HepG2 (cell line): ENCODE results near the gene TNFAIP2. TPM values are rescaled to one million over a fixed set of nuclear protein-coding genes. Genes with fewer than 3 reads are reported as not detected.

Experiments used
- ATF7-NPFF ChIP-seq: sonication (generic); formaldehyde crosslinking; IDR thresholded peaks from 2 replicates; pipeline ENCODE4 v1.8.1; 2023; ENCODE audit warnings: mild to moderate bottlenecking, low read depth, missing genetic modification reagents, moderate library complexity
- ATRX ChIP-seq: sonication (generic); formaldehyde crosslinking; IDR thresholded peaks from 2 replicates; pipeline ENCODE4 v1.4.0; 2020; ENCODE audit warnings: missing genetic modification reagents, borderline replicate concordance
- BCL6 ChIP-seq: IDR thresholded peaks from 2 replicates; pipeline ENCODE4 v1.6.1; 2016; ENCODE audit warnings: missing genetic modification reagents, missing compliant biosample characterization
- DR1 ChIP-seq: sonication (generic); formaldehyde crosslinking; IDR thresholded peaks from 2 replicates; pipeline ENCODE4 v1.8.0; 2021; ENCODE audit warnings: mild to moderate bottlenecking, missing genetic modification reagents, inconsistent platforms
- HMGA1 ChIP-seq: sonication (generic); formaldehyde crosslinking; conservative IDR thresholded peaks from 2 replicates; pipeline ENCODE4 v1.4.0; 2020; ENCODE audit warnings: missing genetic modification reagents
- IRX3 ChIP-seq: sonication (generic); formaldehyde crosslinking; IDR thresholded peaks from 2 replicates; pipeline ENCODE4 v1.8.1; 2023; ENCODE audit warnings: mild to moderate bottlenecking, low read depth, missing genetic modification reagents, borderline replicate concordance
- KLF16 ChIP-seq, 2 experiments: sonication (generic) in 1 of 2; formaldehyde crosslinking in 1 of 2; IDR thresholded peaks; 2 replicates each; pipeline versions ENCODE4 v1.6.1 to v1.8.0; 2016 to 2023; ENCODE audit warnings: missing genetic modification reagents in 2 of 2, missing compliant biosample characterization in 1 of 2
- MED8 ChIP-seq: sonication (generic); formaldehyde crosslinking; IDR thresholded peaks from 2 replicates; pipeline ENCODE4 v1.8.1; 2023; ENCODE audit warnings: mild to moderate bottlenecking, missing genetic modification reagents; ENCODE audit not compliant: insufficient replicate concordance
- MEIS2 ChIP-seq: sonication (generic); formaldehyde crosslinking; IDR thresholded peaks from 2 replicates; pipeline ENCODE4 v1.9.0; 2021; ENCODE audit warnings: mild to moderate bottlenecking, missing genetic modification reagents
- MYC ChIP-seq: sonication (generic); formaldehyde crosslinking; IDR thresholded peaks from 2 replicates; pipeline ENCODE4 v1.9.0; 2021; ENCODE audit warnings: missing genetic modification reagents, borderline replicate concordance
- NFE2L1 ChIP-seq: sonication (generic); formaldehyde crosslinking; IDR thresholded peaks from 2 replicates; pipeline ENCODE4 v1.4.0; 2020; ENCODE audit warnings: missing genetic modification reagents, mild to moderate bottlenecking, borderline replicate concordance
- NR1H2 ChIP-seq: sonication (generic); formaldehyde crosslinking; IDR thresholded peaks from 2 replicates; pipeline ENCODE4 v1.8.1; 2022; ENCODE audit warnings: low read depth, missing genetic modification reagents, borderline replicate concordance
- REST ChIP-seq, 2 experiments: IDR thresholded peaks; 2 replicates each; pipeline ENCODE4 v1.6.1; 2011 to 2012; ENCODE audit warnings: low read length in 2 of 2, borderline replicate concordance in 1 of 2, low read depth in 1 of 2, mild to moderate bottlenecking in 1 of 2, moderate library complexity in 1 of 2
- SMAD9 ChIP-seq: sonication (generic); formaldehyde crosslinking; IDR thresholded peaks from 2 replicates; pipeline ENCODE4 v1.5.1; 2020; ENCODE audit warnings: mild to moderate bottlenecking, missing genetic modification reagents
- SRF ChIP-seq: IDR thresholded peaks from 2 replicates; pipeline ENCODE4 v1.6.1; 2011; ENCODE audit warnings: mild to moderate bottlenecking, low read depth, low read length, moderate library complexity
- SYNCRIP ChIP-seq: fragments of 200-400 bp; formaldehyde crosslinking; IDR thresholded peaks from 2 replicates; pipeline ENCODE4 v1.6.1; 2018; ENCODE audit warnings: mild to moderate bottlenecking, low read depth, low read length; ENCODE audit not compliant: insufficient read depth
- THAP11 ChIP-seq: IDR thresholded peaks from 2 replicates; pipeline ENCODE4 v1.6.1; 2016; ENCODE audit warnings: missing biosample characterization, missing genetic modification reagents
- ZC3H13 ChIP-seq: sonication (generic); formaldehyde crosslinking; IDR thresholded peaks from 2 replicates; pipeline ENCODE4 v1.8.1; 2023; ENCODE audit warnings: mild to moderate bottlenecking, missing genetic modification reagents, moderate library complexity
- ZFP36 ChIP-seq: fragments of 150-350 bp; IDR thresholded peaks from 2 replicates; pipeline ENCODE4 v1.6.1; 2018; ENCODE audit warnings: borderline replicate concordance, low read length, low read depth; ENCODE audit not compliant: partially characterized antibody
- ZGPAT ChIP-seq: IDR thresholded peaks from 2 replicates; pipeline ENCODE4 v1.6.1; 2016; ENCODE audit warnings: mild to moderate bottlenecking
- ZKSCAN5 ChIP-seq: sonication (generic); formaldehyde crosslinking; IDR thresholded peaks from 2 replicates; pipeline ENCODE4 v1.5.1; 2020; ENCODE audit warnings: mild to moderate bottlenecking, missing genetic modification reagents
- ZNF17 ChIP-seq: sonication (generic); formaldehyde crosslinking; IDR thresholded peaks from 2 replicates; pipeline ENCODE4 v1.5.0; 2020; ENCODE audit warnings: mild to moderate bottlenecking, missing genetic modification reagents
- ZNF180 ChIP-seq: sonication (generic); formaldehyde crosslinking; IDR thresholded peaks from 2 replicates; pipeline ENCODE4 v1.4.0; 2020; ENCODE audit warnings: low read depth, missing genetic modification reagents, borderline replicate concordance
- ZNF3 ChIP-seq: IDR thresholded peaks from 2 replicates; pipeline ENCODE4 v1.7.0; 2017; ENCODE audit warnings: inconsistent platforms
- ZNF335 ChIP-seq: sonication (generic); formaldehyde crosslinking; IDR thresholded peaks from 2 replicates; pipeline ENCODE4 v1.4.0; 2020; ENCODE audit warnings: missing genetic modification reagents
- ZNF354B ChIP-seq: sonication (generic); formaldehyde crosslinking; IDR thresholded peaks from 2 replicates; pipeline ENCODE4 v1.8.0; 2022; ENCODE audit warnings: mild to moderate bottlenecking, missing genetic modification reagents
- ZNF7 ChIP-seq: IDR thresholded peaks from 2 replicates; pipeline ENCODE4 v1.6.1; 2016; ENCODE audit warnings: missing biosample characterization, missing genetic modification reagents
- ZNF839 ChIP-seq: sonication (generic); formaldehyde crosslinking; IDR thresholded peaks from 2 replicates; pipeline ENCODE4 v1.4.0; 2020; ENCODE audit warnings: missing genetic modification reagents, mild to moderate bottlenecking, borderline replicate concordance
- polyA plus RNA-seq, 8 experiments: library from polyadenylated mRNA; depleted of rRNA in 3 of 8; stranded (reverse) in 7 of 8; unstranded in 1 of 8; fragments of >200 nt; fragmentation: Illumina TruSeq in 4 of 8; extraction: Trizol in 4 of 8; gene quantifications; 2 replicates each; pipeline versions ENCODE4 v1.2.1 to v1.2.3, GENCODE V29; 2011 to 2016; ENCODE audit warnings: low read depth in 4 of 8, missing spikeins in 1 of 8, mixed read lengths in 1 of 8; ENCODE audit not compliant: insufficient read depth in 1 of 8
- total RNA-seq, 5 experiments: library from RNA; depleted of rRNA; stranded (reverse); fragments of >200 nt; fragmentation: Illumina TruSeq; extraction: Trizol; gene quantifications; 2 replicates each; pipeline ENCODE4 v1.2.3, GENCODE V29; 2016; ENCODE audit warnings: low read depth in 1 of 5

The TNFAIP2 gene
- total and polyA plus RNA-seq, 2 of the 13 experiments (the other 11 are each of a cell fraction or from before 2014, with no cell fraction given), result 0.46 to 1.5 TPM

GRCh38 chr14:103099081-103099732, 24.1 kb upstream of the TNFAIP2 start (continued):
- TF ChIP-seq HMGA1 (CRISPR knock-in tag) (no peak), ZFP36 (no peak), KLF16 (CRISPR knock-in tag; IDR thresholded peaks at IDR 0.05) (peak in 1 of 2 experiments; percentile 66; a peak in 1 of 4 replicates), ATF7-NPFF (CRISPR knock-in tag) (no peak), ATRX (CRISPR knock-in tag) (no peak), REST (IDR thresholded peaks at IDR 0.05; ENCODE audit: borderline replicate concordance in 1 of 2, low read depth in 1 of 2, low read length in 2 of 2) (no peak), ZNF180 (no peak), MYC (CRISPR knock-in tag) (peak; percentile 89), THAP11 (CRISPR knock-in tag) (peak; percentile 80), SMAD9 (CRISPR knock-in tag) (no peak), ZGPAT (CRISPR knock-in tag) (peak; percentile 90), NFE2L1 (CRISPR knock-in tag) (no peak), MEIS2 (peak; percentile 91; the same call in 1 of the 2 replicates), ZNF7 (CRISPR knock-in tag) (no peak), ZNF17 (CRISPR knock-in tag) (no peak), DR1 (CRISPR knock-in tag) (peak; percentile 84), ZKSCAN5 (no peak), ZNF839 (CRISPR knock-in tag) (0 out of 2 replicates have a peak, but pooled peaks have one; percentile 36), SRF (no peak), ZNF335 (CRISPR knock-in tag) (no peak), NR1H2 (CRISPR knock-in tag) (0 out of 2 replicates have a peak, but pooled peaks have one; percentile 18), MED8 (peak; percentile 89), IRX3 (CRISPR knock-in tag) (no peak), ZNF354B (CRISPR knock-in tag) (no peak), BCL6 (CRISPR knock-in tag) (peak; percentile 17; the same call in 1 of the 2 replicates), SYNCRIP (no peak), ZC3H13 (peak; percentile 96), ZNF3 (CRISPR knock-in tag) (no peak)
